IMR-90 (cell line): ENCODE data around the gene PRKAG1. TPM values are rescaled to one million over a fixed set of nuclear protein-coding genes. Genes with fewer than 3 reads are reported as not detected.

ENCODE experiments used
- ATAC-seq: fragments of 200-7000 bp; cut with Tn5 transposase; 2 replicates; pipeline ENCODE4 v1.9.1; 2020; ENCODE audit warnings: low read depth, mild to moderate bottlenecking, moderate library complexity
- BruUV-seq: library from RNA; stranded (reverse); fragments of 400-500 nt; replicated peaks from 2 replicates; lab custom pipeline; 2021; lab: Mats Ljungman, UMichigan
- CTCF ChIA-PET: fragments of 300-600 bp; formaldehyde crosslinking; extraction: SDS; loops from one replicate; lab custom pipeline; 2021; ENCODE audit warnings: antibody characterized with exemption; lab: Yijun Ruan, JAX
- POLR2A ChIA-PET: fragments of 300-600 bp; sonication (Branson Sonifier 250); formaldehyde crosslinking; loops from one replicate; lab custom pipeline; 2022; ENCODE audit warnings: antibody characterized with exemption; ENCODE audit not compliant: unreplicated experiment; lab: Charles Lee
- DNase-seq: peaks from one replicate; pipeline ENCODE4 v3.0.0; 2013
- H2AFZ ChIP-seq: replicated peaks from 2 replicates; pipeline ENCODE3; 2013; ENCODE audit warnings: low read length, mild to moderate bottlenecking; ENCODE audit not compliant: poor library complexity
- H2AK5ac ChIP-seq: 2 replicates; pipeline ENCODE4 v1.6.1; 2013; ENCODE audit warnings: low read depth, low read length, inconsistent platforms
- H2AK9ac ChIP-seq: replicated peaks from 2 replicates; pipeline ENCODE3; 2013; ENCODE audit warnings: mild to moderate bottlenecking, low read depth, low read length, moderate library complexity; ENCODE audit not compliant: poor library complexity
- H2BK120ac ChIP-seq: 2 replicates; pipeline ENCODE4 v1.6.1; 2013; ENCODE audit warnings: low read depth, low read length, inconsistent platforms
- H2BK15ac ChIP-seq: 3 replicates; pipeline ENCODE4 v1.6.1; 2013; ENCODE audit warnings: low read depth, low read length, inconsistent platforms
- H2BK20ac ChIP-seq: 2 replicates; pipeline ENCODE4 v1.6.1; 2013; ENCODE audit warnings: low read depth, mild to moderate bottlenecking, inconsistent platforms, low read length, moderate library complexity
- H2BK5ac ChIP-seq: 2 replicates; pipeline ENCODE4 v1.6.1; 2013; ENCODE audit warnings: mild to moderate bottlenecking, low read depth, low read length, inconsistent platforms; ENCODE audit not compliant: poor library complexity, severe bottlenecking
- H3K14ac ChIP-seq: replicated peaks from 2 replicates; pipeline ENCODE4 v1.6.1; 2013; ENCODE audit warnings: low read depth, low read length, inconsistent platforms
- H3K18ac ChIP-seq: 2 replicates; pipeline ENCODE4 v1.6.1; 2013; ENCODE audit warnings: low read depth, low read length, control low read depth
- H3K23ac ChIP-seq: 2 replicates; pipeline ENCODE4 v1.6.1; 2013; ENCODE audit warnings: low read depth, low read length, inconsistent platforms
- H3K27ac ChIP-seq: 2 replicates; pipeline ENCODE4 v1.5.1; 2013; ENCODE audit warnings: mild to moderate bottlenecking, control low read depth, low read length; ENCODE audit not compliant: insufficient read depth
- H3K27me3 ChIP-seq: 2 replicates; pipeline ENCODE4 v1.6.1; 2013; ENCODE audit warnings: low read length; ENCODE audit not compliant: control insufficient read depth, insufficient read depth
- H3K36me3 ChIP-seq: 2 replicates; pipeline ENCODE4 v1.6.1; 2013; ENCODE audit warnings: low read length, mixed read lengths; ENCODE audit not compliant: control insufficient read depth, insufficient read depth
- H3K4ac ChIP-seq: 2 replicates; pipeline ENCODE4 v1.6.1; 2013; ENCODE audit warnings: low read depth, low read length, inconsistent platforms
- H3K4me1 ChIP-seq: 2 replicates; pipeline ENCODE4 v1.6.1; 2013; ENCODE audit warnings: low read length, mixed read lengths; ENCODE audit not compliant: control insufficient read depth, insufficient read depth
- H3K4me2 ChIP-seq: 2 replicates; pipeline ENCODE4 v1.6.1; 2013; ENCODE audit warnings: low read depth, mild to moderate bottlenecking, control low read depth, low read length, moderate library complexity
- H3K4me3 ChIP-seq: 2 replicates; pipeline ENCODE4 v1.5.1; 2013; ENCODE audit warnings: low read depth, mild to moderate bottlenecking, control low read depth, low read length, moderate library complexity; ENCODE audit not compliant: insufficient read depth
- H3K56ac ChIP-seq: 2 replicates; pipeline ENCODE4 v1.6.1; 2013; ENCODE audit warnings: low read length, inconsistent platforms; ENCODE audit not compliant: insufficient read depth; ENCODE audit errors: extremely low read depth
- H3K79me1 ChIP-seq, 2 experiments: 2 replicates each; pipeline ENCODE4 v1.6.1; 2013; ENCODE audit warnings: low read length in 2 of 2, inconsistent platforms in 1 of 2, low read depth in 1 of 2
- H3K9ac ChIP-seq: 2 replicates; pipeline ENCODE4 v1.6.1; 2013; ENCODE audit warnings: low read depth, low read length, control low read depth
- H3K9me1 ChIP-seq: 2 replicates; pipeline ENCODE4 v1.6.1; 2013; ENCODE audit warnings: low read length, inconsistent platforms; ENCODE audit not compliant: insufficient read depth
- H3K9me3 ChIP-seq: 2 replicates; pipeline ENCODE4 v1.6.1; 2013; ENCODE audit warnings: low read length; ENCODE audit not compliant: control insufficient read depth, insufficient read depth
- H4K20me1 ChIP-seq: 2 replicates; pipeline ENCODE4 v1.6.1; 2013; ENCODE audit warnings: low read length, inconsistent platforms; ENCODE audit not compliant: insufficient read depth
- H4K5ac ChIP-seq: 2 replicates; pipeline ENCODE4 v1.6.1; 2013; ENCODE audit warnings: mild to moderate bottlenecking, low read depth, low read length, control low read depth
- H4K8ac ChIP-seq, 2 experiments: 2 replicates each; pipeline ENCODE4 v1.6.1; 2013; ENCODE audit warnings: low read depth in 2 of 2, low read length in 2 of 2, control low read depth in 1 of 2, inconsistent platforms in 1 of 2
- H4K91ac ChIP-seq: 2 replicates; pipeline ENCODE4 v1.6.1; 2013; ENCODE audit warnings: low read depth, low read length, inconsistent platforms; ENCODE audit not compliant: insufficient read depth
- CHD1 ChIP-seq: IDR thresholded peaks from 2 replicates; pipeline ENCODE4 v1.6.1; 2012; ENCODE audit warnings: low read depth, low read length, improper control_type of control experiment
- MAFK ChIP-seq: IDR thresholded peaks from 2 replicates; pipeline ENCODE4 v1.6.1; 2012; ENCODE audit warnings: low read depth, low read length, improper control_type of control experiment
- NFE2L2 ChIP-seq: fragments of 150-350 bp; IDR thresholded peaks from 2 replicates; pipeline ENCODE4 v1.6.1; 2016; ENCODE audit warnings: low read depth, mild to moderate bottlenecking, low read length
- POLR2A ChIP-seq: IDR thresholded peaks from 2 replicates; pipeline ENCODE4 v1.6.1; 2012; ENCODE audit warnings: mild to moderate bottlenecking, low read depth, low read length
- RAD21 ChIP-seq: IDR thresholded peaks from 2 replicates; pipeline ENCODE4 v1.6.1; 2012; ENCODE audit warnings: low read length, improper control_type of control experiment
- WGBS, 2 experiments: methylation state at CpG; one replicate each; pipeline versions ENCODE4 v1.1.5 to v1.1.7; 2013; ENCODE audit warnings: missing lambda C conversion rate in 2 of 2; ENCODE audit not compliant: insufficient read length in 1 of 2; ENCODE audit errors: extremely low coverage in 2 of 2; 5-methylcytosine and 5-hydroxymethylcytosine counted together
- dilution Hi-C: fragments of 300-500 bp; cut with HindIII; formaldehyde crosslinking; loops from one replicate; pipeline ENCODE4 v1.14.3; 2018; ENCODE audit warnings: low sequenced_read_pairs; ENCODE audit not compliant: unreplicated experiment
- in situ Hi-C: fragments of 300-500 bp; cut with MboI; formaldehyde crosslinking; loops from 3 replicates; pipeline ENCODE4 v1.14.3; 2019; ENCODE audit warnings: low sequenced_read_pairs, inconsistent platforms, mixed read lengths
- intact Hi-C: fragments of 100-400 bp; cut with micrococcal nuclease; formaldehyde crosslinking; loops from 2 replicates; pipeline ENCODE4 v1.10.0; 2022
- polyA plus RNA-seq, 3 experiments: library from polyadenylated mRNA; depleted of rRNA; stranded (reverse); fragments of >200 nt; gene quantifications; 2 replicates each; pipeline ENCODE4 v1.2.3, GENCODE V29; 2012; ENCODE audit warnings: low replicate concordance in 1 of 3
- total RNA-seq: library from RNA; depleted of rRNA; stranded (reverse); fragments of >200 nt; gene quantifications from 2 replicates; pipeline ENCODE4 v1.2.3, GENCODE V29; 2012
- TF ChIP-seq, protein P1 (sequence below): conservative IDR thresholded peaks from 2 replicates; pipeline ENCODE4 v1.5.1; 2012; ENCODE audit warnings: mild to moderate bottlenecking, low read depth, low read length, improper control_type of control experiment

Gene PRKAG1
- total and polyA plus RNA-seq, 2 of the 4 experiments (the other 2 are of a cell fraction): 81.1 to 106 TPM

DNA sequence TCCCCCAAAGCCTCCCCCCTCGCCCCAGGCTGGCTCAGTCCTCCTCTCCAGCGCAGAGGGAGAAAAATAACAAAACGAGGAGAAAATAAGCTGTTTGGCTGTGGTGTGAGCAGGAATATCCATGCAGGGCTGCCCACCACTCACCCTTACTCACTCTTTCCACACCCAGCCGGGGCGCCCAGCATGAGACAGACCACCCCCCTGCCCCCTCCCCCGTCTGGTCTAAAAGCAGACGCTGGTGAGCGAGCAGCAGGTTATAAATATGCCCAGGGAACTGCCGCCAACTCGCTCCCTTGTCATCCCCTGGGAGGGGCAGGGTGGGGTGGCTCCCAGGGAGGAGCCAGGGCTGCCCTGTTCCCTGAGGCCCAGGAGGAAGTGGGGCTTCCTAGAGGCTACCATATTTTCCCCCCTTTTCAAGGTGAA lies 33.1 kb downstream of the PRKAG1 start:
- Histone ChIP-seq H4K20me1 (peaks cover 3% of the 10 kb centered on the region; the same call in 1 of the 2 replicates), H2AK9ac (no peak overlapping the region), H3K4me3 (no peak overlapping the region), H2BK15ac (no peak overlapping the region), H3K56ac (no peak overlapping the region), H2AK5ac (no peak overlapping the region), H2BK20ac (no peak overlapping the region), H3K4me1 (no peaks in the 10 kb centered on the region), H3K18ac (no peak overlapping the region), H3K9ac (no peak overlapping the region), H2AFZ (no peak overlapping the region), H3K27me3 (peaks cover 91% of the 10 kb centered on the region), H4K8ac (no peak overlapping the region), H3K14ac (no peak overlapping the region), H2BK120ac (no peak overlapping the region), H3K4me2 (no peak overlapping the region), H4K91ac (no peak overlapping the region), H2BK5ac (no peak overlapping the region), H3K4ac (no peak overlapping the region), H4K5ac (no peak overlapping the region), H3K9me3 (no peaks in the 10 kb centered on the region), H3K23ac (no peak overlapping the region), H3K36me3 (no peaks in the 10 kb centered on the region), H3K79me1 (no peaks in the 10 kb centered on the region), H3K27ac (no peak overlapping the region), H3K9me1 (no peaks in the 10 kb centered on the region; the same call in 1 of the 2 replicates)
- dilution Hi-C loops: no loop called here
- no TSS peak for BruUV-seq
- in situ Hi-C loops: no loop called here
- POLR2A ChIA-PET: no interaction called here
- WGBS, 2 experiments: no CpG with 5 or more reads among the region's 10 CpGs
- CTCF ChIA-PET: no interaction called here
- no peak for TF ChIP-seq RAD21
- no peak for TF ChIP-seq NFE2L2
- TF ChIP-seq CHD1: no peak
- TF ChIP-seq, protein P1, sequence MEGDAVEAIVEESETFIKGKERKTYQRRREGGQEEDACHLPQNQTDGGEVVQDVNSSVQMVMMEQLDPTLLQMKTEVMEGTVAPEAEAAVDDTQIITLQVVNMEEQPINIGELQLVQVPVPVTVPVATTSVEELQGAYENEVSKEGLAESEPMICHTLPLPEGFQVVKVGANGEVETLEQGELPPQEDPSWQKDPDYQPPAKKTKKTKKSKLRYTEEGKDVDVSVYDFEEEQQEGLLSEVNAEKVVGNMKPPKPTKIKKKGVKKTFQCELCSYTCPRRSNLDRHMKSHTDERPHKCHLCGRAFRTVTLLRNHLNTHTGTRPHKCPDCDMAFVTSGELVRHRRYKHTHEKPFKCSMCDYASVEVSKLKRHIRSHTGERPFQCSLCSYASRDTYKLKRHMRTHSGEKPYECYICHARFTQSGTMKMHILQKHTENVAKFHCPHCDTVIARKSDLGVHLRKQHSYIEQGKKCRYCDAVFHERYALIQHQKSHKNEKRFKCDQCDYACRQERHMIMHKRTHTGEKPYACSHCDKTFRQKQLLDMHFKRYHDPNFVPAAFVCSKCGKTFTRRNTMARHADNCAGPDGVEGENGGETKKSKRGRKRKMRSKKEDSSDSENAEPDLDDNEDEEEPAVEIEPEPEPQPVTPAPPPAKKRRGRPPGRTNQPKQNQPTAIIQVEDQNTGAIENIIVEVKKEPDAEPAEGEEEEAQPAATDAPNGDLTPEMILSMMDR: no peak
- TF ChIP-seq POLR2A: no peak
- no peak for TF ChIP-seq MAFK
- DNase-seq (no peak), ATAC-seq (no peak)
- intact Hi-C loops: no loop called here
